ENCODE measurements around the gene GPR55. TPM values are rescaled to one million over a fixed set of nuclear protein-coding genes. Genes with fewer than 3 reads are reported as not detected.

Gene GPR55
- total RNA-seq, 1 donor, result under 0.01 TPM

DNA sequence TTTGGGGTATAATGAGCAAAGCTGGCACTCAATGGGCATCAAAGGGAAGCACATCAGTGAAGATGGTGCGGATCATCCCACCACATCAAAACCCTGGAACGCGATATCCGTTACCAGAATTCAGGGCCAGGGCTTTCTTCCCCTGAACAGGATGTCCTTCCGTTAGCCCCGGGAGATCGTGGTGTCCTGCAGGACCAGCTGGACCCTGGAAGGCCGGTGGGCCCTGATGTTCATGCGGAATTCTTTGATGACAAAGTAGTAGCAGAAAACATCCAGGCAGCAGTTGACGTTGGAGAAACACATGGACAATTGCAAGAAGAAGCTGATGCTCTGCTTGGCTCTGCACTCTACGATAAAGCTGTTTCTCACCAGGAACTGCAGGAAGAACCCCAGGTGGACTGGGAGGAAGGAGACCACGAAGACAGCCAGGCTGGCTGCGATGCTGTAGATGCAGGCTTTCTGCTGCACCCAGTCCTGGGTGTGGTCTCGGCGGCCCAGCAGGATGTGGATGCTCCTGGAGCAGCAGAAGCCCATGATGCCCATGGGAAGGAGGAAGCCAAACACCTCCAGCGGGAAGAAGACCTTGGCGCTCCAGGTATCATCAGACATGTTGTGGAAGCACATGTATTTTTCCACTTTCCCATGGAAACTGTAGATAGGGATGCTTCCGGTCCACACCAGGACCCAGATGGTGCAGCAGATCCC, 15.0 kb downstream of the GPR55 start:
- H3K4me3 ChIP-seq (ENCODE audit: low read depth, low read length), result no peak overlapping the region
- DNase-seq (ENCODE audit: low read depth), result no peak
- TF ChIP-seq, protein P1, sequence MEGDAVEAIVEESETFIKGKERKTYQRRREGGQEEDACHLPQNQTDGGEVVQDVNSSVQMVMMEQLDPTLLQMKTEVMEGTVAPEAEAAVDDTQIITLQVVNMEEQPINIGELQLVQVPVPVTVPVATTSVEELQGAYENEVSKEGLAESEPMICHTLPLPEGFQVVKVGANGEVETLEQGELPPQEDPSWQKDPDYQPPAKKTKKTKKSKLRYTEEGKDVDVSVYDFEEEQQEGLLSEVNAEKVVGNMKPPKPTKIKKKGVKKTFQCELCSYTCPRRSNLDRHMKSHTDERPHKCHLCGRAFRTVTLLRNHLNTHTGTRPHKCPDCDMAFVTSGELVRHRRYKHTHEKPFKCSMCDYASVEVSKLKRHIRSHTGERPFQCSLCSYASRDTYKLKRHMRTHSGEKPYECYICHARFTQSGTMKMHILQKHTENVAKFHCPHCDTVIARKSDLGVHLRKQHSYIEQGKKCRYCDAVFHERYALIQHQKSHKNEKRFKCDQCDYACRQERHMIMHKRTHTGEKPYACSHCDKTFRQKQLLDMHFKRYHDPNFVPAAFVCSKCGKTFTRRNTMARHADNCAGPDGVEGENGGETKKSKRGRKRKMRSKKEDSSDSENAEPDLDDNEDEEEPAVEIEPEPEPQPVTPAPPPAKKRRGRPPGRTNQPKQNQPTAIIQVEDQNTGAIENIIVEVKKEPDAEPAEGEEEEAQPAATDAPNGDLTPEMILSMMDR (IDR thresholded peaks at IDR 0.05; ENCODE audit: insufficient read depth, low read length), result no peak

- peak; percentile 37 for DNase-seq (ENCODE audit: low read depth)
- H3K4me3 ChIP-seq (ENCODE audit: low read depth, low read length), result no peak overlapping the region
- TF ChIP-seq, protein P1 (IDR thresholded peaks at IDR 0.05; ENCODE audit: insufficient read depth, low read length), result no peak
These were observed 16.3 kb downstream of the GPR55 start for GRCh38 chr2:230908595-230909191.

GRCh38 chr2:230908092-230908594, 16.9 kb downstream of the GPR55 start:
- no peak overlapping the region for H3K4me3 ChIP-seq (ENCODE audit: low read depth, low read length)

GRCh38 chr2:230907361-230908091, 17.5 kb downstream of the GPR55 start:
- no peak overlapping the region for H3K4me3 ChIP-seq (ENCODE audit: low read depth, low read length)
- TF ChIP-seq, protein P1 (IDR thresholded peaks at IDR 0.05; ENCODE audit: insufficient read depth, low read length), result no peak

More at GRCh38 chr2:230908092-230908594, 16.9 kb downstream of the GPR55 start:
- TF ChIP-seq, protein P1 (IDR thresholded peaks at IDR 0.05; ENCODE audit: insufficient read depth, low read length), result no peak
- no peak for DNase-seq (ENCODE audit: low read depth)

GRCh38 chr2:230906471-230907230, 18.4 kb downstream of the GPR55 start:
- H3K4me3 ChIP-seq (ENCODE audit: low read depth, low read length), result no peak overlapping the region
- DNase-seq (ENCODE audit: low read depth), result no peak
- TF ChIP-seq, protein P1 (IDR thresholded peaks at IDR 0.05; ENCODE audit: insufficient read depth, low read length), result no peak

More at GRCh38 chr2:230907361-230908091, 17.5 kb downstream of the GPR55 start:
- no peak for DNase-seq (ENCODE audit: low read depth)
